Mucosa of stomach (tissue), 1 donor: ENCODE results near the gene CR1.
A peak's percentile ranks its signal among the peaks of the same experiment; 100 is the strongest.

Experiments
- H3K27me3 ChIP-seq: one replicate; pipeline ENCODE4 v1.7.0; 2013; ENCODE audit warnings: mild to moderate bottlenecking, low read length; ENCODE audit not compliant: control insufficient read depth, insufficient read depth
- H3K36me3 ChIP-seq: one replicate; pipeline ENCODE4 v1.7.0; 2013; ENCODE audit warnings: low read length; ENCODE audit not compliant: control insufficient read depth, insufficient read depth
- H3K4me1 ChIP-seq: one replicate; pipeline ENCODE4 v1.7.0; 2013; ENCODE audit warnings: mild to moderate bottlenecking, low read length; ENCODE audit not compliant: control insufficient read depth, insufficient read depth
- H3K4me3 ChIP-seq: one replicate; pipeline ENCODE4 v1.7.0; 2013; ENCODE audit warnings: low read length
- H3K9ac ChIP-seq: one replicate; pipeline ENCODE4 v1.7.0; 2013; ENCODE audit warnings: mild to moderate bottlenecking, low read length, moderate library complexity
- H3K9me3 ChIP-seq: one replicate; pipeline ENCODE4 v1.7.0; 2013; ENCODE audit warnings: mild to moderate bottlenecking, low read length, moderate library complexity; ENCODE audit not compliant: control insufficient read depth
- donor health status: Pancreatic carcinoma.

Gene CR1

GRCh38 chr1:207495801-207496792 is at the start of gene CR1:
Gene CR1 (plus strand): TSS chr1:207496157. CDS start chr1:207496268, 111 bp downstream.
- peaks cover 35% of the 10 kb centered on the region for H3K27me3 ChIP-seq
- H3K4me1 ChIP-seq, result no peaks in the 10 kb centered on the region
- no peaks in the 10 kb centered on the region for H3K36me3 ChIP-seq
- no peaks in the 10 kb centered on the region for H3K9me3 ChIP-seq
- no peak within 1 kb of the TSS for H3K9ac ChIP-seq
- no peak within 1 kb of the TSS for H3K4me3 ChIP-seq

GRCh38 chr1:207453710-207454045 is 42.3 kb upstream of the CR1 start:
- H3K36me3 ChIP-seq, result no peaks in the 10 kb centered on the region
- H3K9me3 ChIP-seq, result no peaks in the 10 kb centered on the region
- H3K9ac ChIP-seq, result no peak overlapping the region
- peaks cover 12% of the 10 kb centered on the region for H3K4me1 ChIP-seq
- H3K4me3 ChIP-seq, result no peak overlapping the region
- H3K27me3 ChIP-seq, result peaks cover 51% of the 10 kb centered on the region

- Histone ChIP-seq H3K9ac (no peak within 1 kb of the TSS), H3K9me3 (no peaks in the 10 kb centered on the region), H3K4me3 (peak within 1 kb of the TSS; percentile 25), H3K27me3 (peaks cover 51% of the 10 kb centered on the region), H3K36me3 (no peaks in the 10 kb centered on the region), H3K4me1 (peaks cover 12% of the 10 kb centered on the region)
Measured at GRCh38 chr1:207454046-207454964, 41.7 kb upstream of the CR1 start, which contains the start of gene CR2. Gene CR2 (plus strand): TSS chr1:207454328. CDS start chr1:207454419, 91 bp downstream.

GRCh38 chr1:207455183-207455754 is 40.7 kb upstream of the CR1 start:
- Histone ChIP-seq H3K9me3 (no peaks in the 10 kb centered on the region), H3K9ac (no peak overlapping the region), H3K36me3 (no peaks in the 10 kb centered on the region), H3K27me3 (peaks cover 46% of the 10 kb centered on the region), H3K4me3 (no peak overlapping the region), H3K4me1 (peaks cover 12% of the 10 kb centered on the region)

GRCh38 chr1:207458414-207458813 is 37.5 kb upstream of the CR1 start:
- H3K9ac ChIP-seq, result no peak overlapping the region
- peaks cover 33% of the 10 kb centered on the region for H3K27me3 ChIP-seq
- no peak overlapping the region for H3K4me3 ChIP-seq
- H3K4me1 ChIP-seq, result peaks cover 12% of the 10 kb centered on the region
- no peaks in the 10 kb centered on the region for H3K9me3 ChIP-seq
- no peaks in the 10 kb centered on the region for H3K36me3 ChIP-seq

DNA sequence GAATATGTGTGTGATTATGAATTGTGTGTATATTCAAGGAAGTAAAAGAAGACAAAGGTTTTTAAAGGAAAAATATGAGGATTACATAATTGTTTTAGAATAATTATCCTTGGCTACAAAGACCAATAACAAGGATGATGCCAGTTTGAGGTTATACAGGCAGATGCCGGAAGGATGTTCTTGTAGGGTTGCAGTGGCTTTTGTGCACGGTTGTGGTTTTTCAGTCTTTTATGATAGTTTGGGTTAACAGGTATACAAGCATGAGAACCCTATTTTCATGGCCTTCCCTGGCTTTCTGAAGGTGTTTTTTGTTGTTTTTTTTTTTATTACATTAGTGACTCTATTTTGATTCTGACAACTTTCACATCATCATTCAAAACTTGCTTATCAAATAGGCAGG is 36.9 kb upstream of the CR1 start:
- no peak overlapping the region for H3K9ac ChIP-seq
- H3K4me3 ChIP-seq, result no peak overlapping the region
- no peaks in the 10 kb centered on the region for H3K9me3 ChIP-seq
- H3K4me1 ChIP-seq, result peaks cover 11% of the 10 kb centered on the region
- H3K27me3 ChIP-seq, result peaks cover 30% of the 10 kb centered on the region
- no peaks in the 10 kb centered on the region for H3K36me3 ChIP-seq

- Histone ChIP-seq H3K9me3 (no peaks in the 10 kb centered on the region), H3K4me1 (no peaks in the 10 kb centered on the region), H3K4me3 (no peak overlapping the region), H3K9ac (no peak overlapping the region), H3K27me3 (peaks cover 3% of the 10 kb centered on the region), H3K36me3 (no peaks in the 10 kb centered on the region)
Measured at GRCh38 chr1:207461649-207462048, 34.3 kb upstream of the CR1 start.

GRCh38 chr1:207462535-207462934 is 33.4 kb upstream of the CR1 start:
- Histone ChIP-seq H3K4me3 (no peak overlapping the region), H3K4me1 (no peaks in the 10 kb centered on the region), H3K9ac (no peak overlapping the region), H3K36me3 (no peaks in the 10 kb centered on the region), H3K9me3 (no peaks in the 10 kb centered on the region), H3K27me3 (no peaks in the 10 kb centered on the region)

DNA sequence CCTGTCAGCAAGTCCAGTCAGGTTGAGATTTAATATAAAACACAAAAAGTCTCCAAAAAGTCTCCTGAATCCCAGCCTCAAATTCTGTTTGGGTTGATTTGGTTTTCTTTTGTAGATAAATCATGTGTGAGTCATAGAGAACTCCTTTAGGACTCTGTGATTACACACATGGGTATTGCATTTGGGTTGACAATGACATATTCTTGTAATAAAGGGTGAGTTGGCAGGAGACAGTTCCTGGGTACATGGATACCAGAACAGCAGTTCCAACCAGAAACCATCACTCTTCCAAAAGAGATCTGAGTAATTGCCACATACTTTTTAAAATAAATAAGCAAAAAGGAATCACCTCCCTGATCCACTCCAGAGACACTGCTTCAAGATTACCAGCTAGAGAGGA is 32.9 kb upstream of the CR1 start:
- Histone ChIP-seq H3K4me3 (no peak overlapping the region), H3K4me1 (no peaks in the 10 kb centered on the region), H3K36me3 (no peaks in the 10 kb centered on the region), H3K27me3 (no peaks in the 10 kb centered on the region), H3K9ac (no peak overlapping the region), H3K9me3 (no peaks in the 10 kb centered on the region)

- Histone ChIP-seq H3K36me3 (no peaks in the 10 kb centered on the region), H3K9ac (no peak overlapping the region), H3K4me3 (no peak overlapping the region), H3K4me1 (no peaks in the 10 kb centered on the region), H3K9me3 (no peaks in the 10 kb centered on the region), H3K27me3 (no peaks in the 10 kb centered on the region)
Measured at GRCh38 chr1:207463571-207463970, 32.4 kb upstream of the CR1 start.

- no peaks in the 10 kb centered on the region for H3K4me1 ChIP-seq
Measured at GRCh38 chr1:207470927-207471326, 25.0 kb upstream of the CR1 start.

More at GRCh38 chr1:207470927-207471326, 25.0 kb upstream of the CR1 start:
- no peaks in the 10 kb centered on the region for H3K9me3 ChIP-seq
- peaks cover 6% of the 10 kb centered on the region for H3K27me3 ChIP-seq
- H3K36me3 ChIP-seq, result no peaks in the 10 kb centered on the region
- no peak overlapping the region for H3K9ac ChIP-seq
- no peak overlapping the region for H3K4me3 ChIP-seq
